ENCODE measurements around the gene B3GAT1.

- TF ChIP-seq EZH2phosphoT487 (IDR thresholded peaks at IDR 0.05; ENCODE audit: borderline replicate concordance) (no peak), ZBTB33 (IDR thresholded peaks at IDR 0.05; ENCODE audit: extremely low read depth, insufficient replicate concordance, low read length) (no peak)
These were observed 29.7 kb upstream of the B3GAT1 start for GRCh38 chr11:134441706-134442105.

All from HCT116 (cell line).